Effector memory CD4-positive, alpha-beta T cell (primary cell): ENCODE data around the gene SLC6A6.

Experiments used
- DNase-seq, 3 donors: peaks; one replicate each; pipeline ENCODE4 v3.0.0-alpha.2; 2020
- H3K27ac ChIP-seq: 2 replicates; pipeline ENCODE4 v1.7.0; 2013; ENCODE audit warnings: mild to moderate bottlenecking, low read length, moderate library complexity; ENCODE audit not compliant: insufficient read depth, poor library complexity, severe bottlenecking
- H3K27me3 ChIP-seq: replicated peaks from 2 replicates; pipeline ENCODE4 v1.7.0; 2013; ENCODE audit warnings: mild to moderate bottlenecking, low read length; ENCODE audit not compliant: insufficient read depth, control insufficient read depth, poor library complexity, severe bottlenecking
- H3K36me3 ChIP-seq: 2 replicates; pipeline ENCODE4 v1.7.0; 2013; ENCODE audit warnings: mild to moderate bottlenecking, low read length, moderate library complexity; ENCODE audit not compliant: control insufficient read depth, insufficient read depth
- H3K4me1 ChIP-seq: 2 replicates; pipeline ENCODE4 v1.7.0; 2013; ENCODE audit warnings: low read length, mild to moderate bottlenecking; ENCODE audit not compliant: control insufficient read depth, insufficient read depth, poor library complexity, severe bottlenecking
- H3K4me3 ChIP-seq: 2 replicates; pipeline ENCODE4 v1.7.0; 2013; ENCODE audit warnings: low read length, low read depth, mild to moderate bottlenecking; ENCODE audit not compliant: insufficient read depth, poor library complexity, severe bottlenecking
- H3K9me3 ChIP-seq: 2 replicates; pipeline ENCODE4 v1.7.0; 2013; ENCODE audit warnings: mild to moderate bottlenecking, low read length, moderate library complexity; ENCODE audit not compliant: control insufficient read depth

SLC6A6 gene

DNA sequence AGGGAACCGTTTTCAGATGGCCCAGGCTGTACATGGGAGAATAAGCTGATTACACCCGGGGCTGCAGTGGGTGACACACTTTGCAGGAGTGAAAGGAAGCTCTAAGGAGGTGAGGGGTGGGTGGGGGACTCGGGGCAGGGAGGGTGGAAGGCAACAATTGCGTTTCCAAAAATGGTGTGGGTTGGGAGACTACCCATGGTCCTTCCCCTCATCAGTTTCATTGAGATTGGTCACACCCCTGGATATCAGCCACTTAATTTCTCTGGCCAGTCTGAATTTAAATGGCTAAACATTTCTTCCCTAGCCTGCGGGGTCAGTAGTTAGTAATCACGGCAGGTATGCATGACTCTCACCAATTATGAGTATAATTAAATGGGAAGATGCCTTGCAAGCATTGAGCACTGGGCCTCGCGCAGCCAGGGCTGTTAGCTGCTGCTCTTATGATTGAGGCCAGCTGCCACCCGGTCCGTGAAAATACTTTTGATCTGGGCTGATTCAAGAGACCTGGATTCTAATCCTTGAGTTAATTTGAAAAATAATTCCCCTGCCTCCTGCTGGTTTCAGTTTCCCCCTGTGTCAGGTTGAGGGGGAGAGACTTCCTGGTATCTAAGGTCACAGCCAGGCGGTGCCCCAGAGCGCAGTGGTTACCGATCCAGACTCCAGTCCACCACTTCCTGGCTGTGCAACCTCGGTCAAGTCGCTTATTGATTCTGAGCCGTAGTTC, 23.3 kb downstream of the SLC6A6 start:
- peaks cover 76% of the 10 kb centered on the region for H3K4me1 ChIP-seq
- no peaks in the 10 kb centered on the region for H3K9me3 ChIP-seq
- peak overlapping the region; percentile 93 for H3K27ac ChIP-seq
- H3K4me3 ChIP-seq: peak overlapping the region; percentile 15
- peak; percentile 49 to 54 (median 54) for DNase-seq
- H3K27me3 ChIP-seq: no peaks in the 10 kb centered on the region
- no peaks in the 10 kb centered on the region for H3K36me3 ChIP-seq

DNA sequence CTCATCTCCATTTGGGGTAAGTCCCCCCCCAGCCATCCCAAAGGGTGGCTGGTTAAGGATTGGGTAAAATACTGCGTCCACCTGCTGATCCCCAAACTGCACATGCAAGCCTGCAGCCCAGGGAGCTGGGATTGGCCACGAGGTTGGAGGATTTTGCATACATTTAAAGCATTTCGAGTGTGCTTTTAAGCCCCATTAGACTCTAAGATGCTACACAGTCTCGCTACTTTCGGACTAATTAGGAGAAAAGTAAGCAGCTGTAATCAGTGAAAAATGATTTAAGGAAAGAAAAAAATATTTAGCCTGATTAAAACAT, 23.9 kb downstream of the SLC6A6 start:
- Histone ChIP-seq H3K27me3 (no peaks in the 10 kb centered on the region), H3K36me3 (no peaks in the 10 kb centered on the region), H3K4me1 (peaks cover 82% of the 10 kb centered on the region), H3K4me3 (peak overlapping the region; percentile 15), H3K27ac (peak overlapping the region; percentile 93), H3K9me3 (no peaks in the 10 kb centered on the region)
- no peak for DNase-seq

DNA sequence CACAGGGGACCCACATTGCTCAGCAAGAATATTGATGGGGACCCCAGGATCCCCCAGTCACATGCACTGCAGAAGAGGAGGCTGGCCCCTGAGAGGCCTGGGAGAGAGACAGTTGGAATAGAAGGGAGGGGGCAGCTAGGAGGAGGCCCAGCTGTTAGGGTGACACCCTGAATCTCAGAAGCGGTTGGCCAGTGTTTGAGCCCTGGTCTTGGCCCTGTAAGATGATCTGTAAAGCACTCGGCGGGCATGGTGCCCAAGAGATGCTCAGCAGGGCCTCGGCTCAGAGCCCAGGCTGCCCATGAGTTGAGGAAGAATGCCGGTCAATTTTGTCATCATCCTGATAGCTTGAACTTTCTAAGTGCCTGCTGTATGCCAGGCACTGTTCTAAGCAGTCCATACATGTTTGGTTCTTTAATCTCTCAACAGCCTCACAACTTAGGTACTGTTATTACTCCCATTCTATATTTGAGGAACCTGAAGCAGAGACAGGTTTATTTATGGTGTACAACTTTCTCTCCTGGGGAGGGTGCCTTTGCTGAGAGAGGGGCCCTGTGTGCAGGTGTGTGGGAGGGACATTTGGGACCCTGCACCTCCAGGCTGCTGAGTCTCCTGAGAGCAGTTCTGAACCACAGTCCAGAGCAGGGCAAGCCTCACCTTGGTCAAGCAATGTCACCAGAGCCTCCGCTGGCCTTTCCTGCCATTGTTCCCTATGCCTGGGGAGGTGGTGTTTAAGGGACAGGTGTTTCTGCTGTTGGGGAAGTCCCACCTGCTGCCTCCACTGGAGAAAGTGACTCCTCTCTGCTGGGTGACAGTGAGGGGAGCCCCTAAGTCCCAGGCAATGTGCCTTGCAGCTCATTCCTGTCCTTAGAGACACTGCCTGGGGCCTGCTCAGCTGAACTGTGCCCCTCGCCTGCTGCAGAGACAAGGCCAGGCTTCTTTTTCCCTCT, 26.0 kb downstream of the SLC6A6 start:
- peaks cover 96% of the 10 kb centered on the region for H3K4me1 ChIP-seq
- no peak for DNase-seq

DNA sequence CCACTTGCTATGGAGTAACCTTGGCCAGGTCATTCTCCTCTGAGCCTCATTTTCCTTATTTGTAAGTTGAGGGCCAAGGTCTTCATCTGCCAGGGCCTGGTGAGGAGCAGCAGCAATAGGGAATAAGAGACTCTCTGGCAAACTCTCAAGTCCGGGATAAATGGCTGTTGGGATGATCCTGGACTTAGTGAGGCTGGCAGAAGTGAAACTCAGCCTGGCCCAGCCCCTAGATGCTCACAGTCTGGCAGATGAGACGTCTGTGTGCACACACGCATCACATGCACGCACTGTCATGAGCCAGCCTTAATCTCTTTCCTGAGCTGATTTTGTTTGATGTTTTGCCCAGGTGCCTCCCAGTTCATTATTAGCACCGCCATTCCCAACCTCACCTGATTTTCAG, 26.8 kb downstream of the SLC6A6 start:
- H3K36me3 ChIP-seq: no peaks in the 10 kb centered on the region
- H3K9me3 ChIP-seq: no peaks in the 10 kb centered on the region
- H3K27ac ChIP-seq: peak overlapping the region; percentile 93
- no peak overlapping the region for H3K4me3 ChIP-seq
- H3K27me3 ChIP-seq: no peaks in the 10 kb centered on the region
- peak in 1 of 3 donors; percentile 33 for DNase-seq
- H3K4me1 ChIP-seq: peaks cover 97% of the 10 kb centered on the region

More for the DNA sequence above, 26.0 kb downstream of the SLC6A6 start:
- Histone ChIP-seq H3K27me3 (no peaks in the 10 kb centered on the region), H3K36me3 (no peaks in the 10 kb centered on the region), H3K4me3 (no peak overlapping the region), H3K27ac (peak overlapping the region; percentile 93), H3K9me3 (no peaks in the 10 kb centered on the region)

DNA sequence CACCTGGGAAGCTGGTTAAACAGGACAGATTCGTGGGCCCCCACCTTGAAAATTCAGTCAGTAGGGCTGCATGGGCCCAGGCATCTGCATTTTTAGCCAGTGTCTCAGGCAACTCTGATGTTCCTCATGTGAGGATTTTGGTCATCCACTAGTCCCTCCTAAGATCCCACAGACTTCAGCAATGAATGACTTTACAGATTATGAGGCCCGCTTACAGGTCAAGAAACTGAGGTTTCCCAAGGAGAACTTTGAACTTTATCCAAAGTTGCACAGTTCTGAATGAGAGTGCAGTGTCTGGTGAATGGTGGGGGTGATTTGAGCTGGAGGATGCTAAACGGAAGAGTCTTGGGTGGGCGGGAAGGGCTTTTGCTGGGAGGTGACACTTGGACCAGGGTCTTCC, 27.2 kb downstream of the SLC6A6 start:
- peaks cover 97% of the 10 kb centered on the region for H3K4me1 ChIP-seq
- no peak for DNase-seq

DNA sequence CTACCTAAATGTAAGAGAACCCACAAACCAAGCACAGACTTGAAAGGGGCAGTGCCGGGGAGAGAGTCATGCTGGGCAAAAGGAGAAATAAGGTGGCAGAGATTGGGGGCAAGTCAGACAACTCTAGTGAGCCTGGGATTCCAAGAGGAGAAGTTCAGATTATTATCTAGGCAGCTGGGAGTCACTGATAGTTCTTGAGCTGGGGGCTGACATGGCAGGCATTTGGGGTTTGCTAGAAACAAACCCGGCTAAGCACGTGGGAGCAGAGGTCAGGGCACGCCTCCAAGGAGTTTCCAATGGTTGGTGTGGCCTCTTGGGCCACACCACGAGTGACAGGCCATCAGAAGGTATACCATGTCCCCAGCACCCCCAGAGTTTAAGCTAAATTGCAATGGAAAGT, 27.6 kb downstream of the SLC6A6 start:
- no peak for DNase-seq
- H3K36me3 ChIP-seq: no peaks in the 10 kb centered on the region
- H3K27ac ChIP-seq: peak overlapping the region; percentile 93
- no peaks in the 10 kb centered on the region for H3K27me3 ChIP-seq
- H3K4me1 ChIP-seq: peaks cover 97% of the 10 kb centered on the region
- H3K9me3 ChIP-seq: no peaks in the 10 kb centered on the region
- H3K4me3 ChIP-seq: no peak overlapping the region

More for the DNA sequence above, 27.2 kb downstream of the SLC6A6 start:
- H3K27ac ChIP-seq: peak overlapping the region; percentile 93
- no peaks in the 10 kb centered on the region for H3K36me3 ChIP-seq
- no peak overlapping the region for H3K4me3 ChIP-seq
- H3K9me3 ChIP-seq: no peaks in the 10 kb centered on the region
- no peaks in the 10 kb centered on the region for H3K27me3 ChIP-seq

DNA sequence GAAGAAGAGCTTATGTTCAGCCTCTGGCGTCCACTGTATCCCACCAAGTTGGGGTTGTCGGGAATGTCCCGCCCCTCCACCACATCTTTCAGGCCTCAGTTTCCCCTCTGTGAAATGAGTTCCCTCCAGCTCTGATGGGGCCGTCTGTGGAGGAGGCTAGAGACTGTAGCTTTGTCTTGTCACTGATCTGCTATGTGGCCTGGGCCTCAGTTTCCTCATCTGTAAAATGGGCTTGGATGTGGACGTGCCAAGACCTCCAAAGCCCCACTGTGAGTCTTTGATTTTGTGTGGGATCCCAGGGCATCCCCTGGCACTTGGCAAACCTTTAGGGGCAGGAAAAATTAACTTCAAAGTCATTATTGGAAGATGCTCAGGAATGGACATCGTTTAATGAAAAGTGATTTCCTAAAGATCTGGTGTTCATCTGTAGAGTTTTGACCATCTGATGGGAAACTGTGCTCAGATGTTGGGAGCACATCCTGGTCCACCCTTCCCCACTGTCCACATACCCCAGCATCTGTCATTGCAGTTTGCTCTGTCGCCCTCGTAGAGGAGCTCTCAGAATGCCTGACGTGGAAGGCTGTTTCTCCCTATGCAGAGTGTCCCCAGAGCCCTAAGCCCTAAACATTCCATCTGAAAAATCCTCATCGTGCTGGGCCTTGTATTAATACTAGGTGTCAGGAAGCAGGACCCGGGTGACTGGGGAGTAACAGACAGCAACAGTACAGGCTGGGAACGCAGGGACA, 28.5 kb downstream of the SLC6A6 start:
- Histone ChIP-seq H3K4me3 (peak overlapping the region; percentile 19), H3K9me3 (no peaks in the 10 kb centered on the region), H3K4me1 (peaks cover 94% of the 10 kb centered on the region), H3K27me3 (no peaks in the 10 kb centered on the region), H3K27ac (peak overlapping the region; percentile 93), H3K36me3 (no peaks in the 10 kb centered on the region)
- no peak for DNase-seq

DNA sequence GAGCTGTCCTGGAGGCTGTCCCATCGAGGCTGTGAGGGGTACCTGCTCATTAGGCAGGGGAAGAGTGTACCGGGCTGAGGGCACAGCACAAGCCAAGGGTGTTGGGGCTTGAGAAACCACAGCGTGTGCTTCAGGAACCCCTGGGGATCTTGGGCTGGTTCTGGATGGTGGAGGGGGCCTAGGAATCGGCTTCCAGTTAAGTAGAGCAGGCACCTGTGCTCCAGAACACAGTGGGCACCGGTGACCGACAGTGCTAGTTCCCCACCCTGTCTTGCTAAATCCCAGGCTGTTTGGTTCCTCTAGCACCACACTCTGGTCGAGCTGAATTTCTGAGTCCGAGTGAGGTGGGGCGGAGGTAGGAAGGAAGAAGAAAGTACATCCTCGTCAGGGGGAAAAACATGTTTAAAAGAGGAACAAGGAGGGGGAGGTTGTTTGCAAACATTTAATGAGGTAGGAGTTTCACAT, 29.1 kb downstream of the SLC6A6 start:
- no peaks in the 10 kb centered on the region for H3K9me3 ChIP-seq
- no peaks in the 10 kb centered on the region for H3K36me3 ChIP-seq
- H3K27ac ChIP-seq: peak overlapping the region; percentile 93
- DNase-seq: no peak
- H3K4me3 ChIP-seq: peak overlapping the region; percentile 19
- H3K4me1 ChIP-seq: peaks cover 88% of the 10 kb centered on the region
- H3K27me3 ChIP-seq: no peaks in the 10 kb centered on the region

DNA sequence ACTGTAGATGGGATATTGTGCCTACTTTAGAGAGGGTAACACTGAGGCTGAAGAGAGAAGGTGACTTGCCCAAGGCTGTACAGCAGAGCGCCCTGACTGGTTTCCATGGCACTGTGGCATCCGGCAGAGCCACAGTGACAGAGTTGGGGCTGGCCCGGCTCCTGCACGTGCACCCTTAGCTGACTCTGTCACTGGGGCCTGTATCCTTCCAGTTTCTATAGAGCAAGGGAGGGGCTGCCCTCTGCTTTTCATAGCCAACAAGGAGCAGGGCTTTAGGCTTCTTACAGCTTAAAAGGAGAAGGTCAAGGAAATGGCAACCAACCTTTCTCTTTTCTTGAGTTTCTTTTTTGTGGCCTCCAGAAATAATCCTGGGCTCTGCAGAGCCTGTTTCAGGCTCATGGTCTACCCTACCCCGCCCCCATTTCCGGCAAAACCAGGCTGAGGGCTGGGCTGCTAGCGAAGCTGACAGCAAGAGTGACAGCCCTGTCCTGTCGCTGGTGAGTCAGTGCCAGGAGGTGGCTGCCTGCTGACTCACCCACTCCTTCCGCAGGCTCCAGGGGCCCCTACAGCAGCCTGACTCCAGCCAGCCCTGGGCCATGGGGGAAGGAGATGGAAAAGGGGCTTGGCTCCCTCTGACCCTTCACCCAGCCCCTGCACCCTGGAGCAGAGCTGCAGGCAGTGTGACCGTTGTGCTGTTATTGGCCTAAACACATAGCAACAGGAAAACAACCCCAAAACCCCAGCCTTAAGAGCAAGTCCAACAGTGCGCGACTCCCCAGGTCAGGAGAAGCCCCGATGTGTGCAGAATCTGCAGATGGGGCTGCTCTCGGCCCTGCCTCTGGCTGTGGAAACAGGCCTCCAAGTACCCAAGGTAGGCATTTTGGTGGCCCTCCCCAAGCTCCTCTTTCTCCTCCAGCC, 29.8 kb downstream of the SLC6A6 start:
- H3K27ac ChIP-seq: peak overlapping the region; percentile 93
- H3K27me3 ChIP-seq: no peaks in the 10 kb centered on the region
- peaks cover 81% of the 10 kb centered on the region for H3K4me1 ChIP-seq
- DNase-seq: peak; percentile 92 to 94 (median 92)
- H3K4me3 ChIP-seq: peak overlapping the region; percentile 19
- H3K9me3 ChIP-seq: no peaks in the 10 kb centered on the region
- no peaks in the 10 kb centered on the region for H3K36me3 ChIP-seq
